ENCODE data around the gene HVCN1.

The HVCN1 gene

DNA sequence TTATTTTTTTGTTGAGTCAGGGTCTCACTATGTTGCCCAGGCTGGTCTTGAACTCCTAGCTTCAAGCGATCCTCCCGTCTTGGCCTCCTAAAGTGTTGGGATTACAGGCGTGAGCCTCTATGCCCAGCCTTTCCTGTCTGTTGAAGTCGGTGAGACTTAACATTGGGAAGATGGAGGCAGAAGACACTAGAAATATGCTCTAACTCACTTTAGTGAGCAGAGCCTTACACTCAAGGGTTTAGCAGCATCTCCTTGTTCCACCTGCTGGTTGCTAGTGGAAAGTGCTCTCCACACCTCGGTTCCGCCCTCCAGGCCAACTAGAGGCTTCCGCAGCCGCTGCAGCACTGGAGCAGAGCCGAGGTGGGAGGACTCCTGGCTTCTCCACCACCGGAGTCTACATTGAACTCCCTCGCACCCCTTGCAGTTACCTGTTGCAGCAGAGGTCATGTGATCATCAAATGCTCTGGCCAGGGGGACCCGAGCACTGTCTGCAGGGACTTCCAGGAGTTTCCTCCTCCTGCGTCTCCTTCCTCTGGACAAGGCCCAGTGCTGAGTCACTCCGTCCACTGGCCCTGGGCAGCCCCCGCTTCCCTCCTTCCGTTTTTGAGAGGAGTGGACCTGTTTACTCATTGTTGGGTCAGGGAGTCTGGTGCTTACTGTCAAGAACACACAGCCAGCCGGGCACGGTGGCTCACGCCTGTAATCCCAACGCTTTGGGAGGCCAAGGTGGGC is 9.4 kb upstream of the HVCN1 start:
- peak; percentile 40 for DNase-seq

DNA sequence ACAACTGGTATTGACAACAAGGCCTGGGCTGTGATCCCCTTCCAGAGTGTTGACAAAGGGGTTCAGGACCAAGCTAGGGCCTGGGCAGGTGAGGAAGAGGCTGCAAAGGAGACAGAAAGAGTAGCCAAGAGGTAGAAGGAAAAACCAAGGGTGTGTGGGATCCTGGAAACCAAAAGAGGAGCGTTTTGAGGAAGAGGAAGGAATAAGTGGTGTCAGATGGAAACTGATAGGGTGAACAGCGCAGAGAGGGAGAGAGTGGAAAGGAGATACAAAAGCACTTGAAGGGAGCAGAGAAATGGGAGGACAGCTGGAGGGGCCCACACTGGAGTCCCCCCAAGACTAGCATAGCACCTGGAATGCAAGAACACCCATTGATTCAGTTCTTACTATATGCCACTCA is 8.3 kb upstream of the HVCN1 start:
- no peak for DNase-seq

DNA sequence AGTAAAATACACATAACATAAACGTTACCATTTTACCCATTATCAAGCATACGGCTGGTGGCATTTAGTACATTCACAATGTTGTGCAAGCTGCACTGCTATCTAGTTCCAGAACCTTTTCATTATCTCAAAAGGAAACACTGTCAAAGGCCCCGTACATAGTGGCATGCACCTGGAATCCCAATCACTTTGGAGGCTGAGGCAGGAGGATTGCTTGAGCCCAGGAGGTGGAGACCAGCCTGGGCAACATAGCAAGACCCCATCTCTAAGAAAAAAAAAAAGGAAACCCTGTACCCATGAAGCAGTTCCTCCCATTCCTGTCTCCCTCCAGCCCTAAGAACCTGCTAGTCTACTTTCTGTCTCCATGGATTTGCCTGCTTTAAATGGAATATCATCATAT is 7.4 kb upstream of the HVCN1 start:
- DNase-seq, result no peak

DNA sequence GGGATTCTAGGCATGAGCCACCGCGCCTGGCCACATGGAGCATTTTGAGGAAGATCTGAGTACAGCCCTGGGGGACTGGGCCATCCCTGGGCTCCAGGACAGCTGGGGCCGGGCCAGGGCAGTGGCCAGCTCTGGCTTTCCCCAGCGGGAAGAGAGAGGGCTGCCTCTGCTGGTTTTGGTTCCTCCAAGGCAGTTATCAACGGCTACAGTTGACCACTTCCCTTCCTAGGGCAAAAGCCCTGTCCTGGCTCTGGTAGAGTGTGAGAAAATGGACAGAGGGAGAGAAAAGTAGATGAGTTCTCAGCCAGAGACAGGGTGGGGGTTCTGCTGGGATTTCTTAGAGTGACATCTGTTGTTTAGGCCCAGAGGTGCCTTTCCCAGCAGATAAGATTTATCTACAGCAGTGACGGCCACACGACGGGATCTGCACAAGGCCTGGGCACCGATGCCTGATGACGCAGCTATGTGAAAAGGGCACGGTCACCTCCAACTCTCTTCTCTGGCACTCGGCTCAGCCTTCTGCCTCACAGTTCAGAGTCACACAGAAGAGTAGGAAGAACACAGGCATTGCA is 5.5 kb upstream of the HVCN1 start:
- DNase-seq, result no peak

DNA sequence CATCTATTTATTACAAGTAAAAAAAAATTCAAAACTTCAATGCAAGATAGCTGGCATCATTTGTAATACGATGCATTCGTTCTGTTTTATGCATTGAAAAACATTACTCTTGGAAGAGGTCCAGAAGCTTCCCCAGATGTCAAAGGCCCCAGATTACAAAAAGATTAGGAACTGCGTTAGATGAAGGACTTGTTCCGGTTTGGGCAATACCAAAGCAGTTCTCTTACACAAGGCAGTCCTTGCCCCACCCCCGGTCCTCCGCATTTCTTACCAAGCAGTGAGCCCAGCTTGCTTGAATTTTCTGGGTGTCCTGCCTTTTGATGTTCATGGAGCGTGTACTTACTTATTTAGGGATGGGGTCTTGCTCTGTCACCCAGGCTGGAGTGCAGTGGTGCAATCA is 4.8 kb upstream of the HVCN1 start:
- no peak for DNase-seq

DNA sequence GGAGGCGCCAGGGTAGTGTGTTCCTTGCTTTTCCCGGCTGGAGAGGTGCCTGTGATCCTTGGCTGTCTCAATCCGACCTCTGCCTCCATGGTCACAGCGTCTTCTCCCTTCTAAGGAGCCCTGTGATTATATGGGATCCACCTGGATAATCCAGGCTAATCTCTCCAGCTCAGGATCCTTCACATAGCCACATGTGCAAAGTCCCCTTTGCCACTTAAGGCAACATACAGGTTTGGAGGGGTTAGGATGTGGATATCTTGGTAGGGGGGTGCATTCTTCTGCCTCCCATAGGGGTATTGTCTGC is 1.2 kb upstream of the HVCN1 start:
- no peak for DNase-seq

DNA sequence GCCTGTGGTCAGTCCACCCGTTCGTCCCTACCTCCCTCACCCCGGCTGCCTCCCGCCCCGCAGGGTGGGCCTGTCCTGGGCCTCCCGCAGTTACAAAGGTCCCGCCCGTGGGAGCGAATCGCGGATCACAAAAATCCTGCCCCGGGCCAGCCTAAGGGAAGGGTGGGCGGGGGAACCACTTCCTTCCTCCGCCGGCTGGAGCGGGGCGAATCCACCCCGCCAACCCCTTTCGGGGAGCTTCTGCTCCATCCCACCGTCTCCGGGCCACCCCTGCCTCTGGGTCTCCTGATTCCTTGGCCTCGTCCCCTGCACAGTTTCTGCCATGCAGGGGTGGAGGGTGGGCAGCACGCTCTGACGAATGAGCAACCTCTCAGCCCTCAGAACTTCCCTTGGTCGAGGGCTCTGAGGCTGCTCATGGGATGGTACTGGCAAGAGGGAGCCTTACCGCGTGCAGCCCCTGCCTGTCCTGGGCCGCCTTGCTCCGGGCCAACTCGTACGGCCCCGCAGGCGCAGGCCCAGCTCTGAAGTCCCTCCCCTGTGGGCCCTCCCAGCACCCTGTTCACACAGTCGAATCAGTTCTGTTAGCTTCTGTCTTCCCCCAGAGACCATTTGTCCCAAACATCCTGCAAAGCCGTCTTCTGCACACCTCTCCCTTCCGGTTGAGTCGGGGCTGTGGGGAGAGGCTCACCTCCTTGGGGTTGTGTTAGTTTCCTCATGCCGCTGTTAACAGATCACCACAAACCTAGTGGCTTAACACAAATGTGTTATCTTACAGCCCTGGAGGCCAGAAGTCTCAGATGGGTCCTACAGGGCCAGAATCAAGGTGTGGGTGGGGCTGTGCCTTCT is 589 bp upstream of the HVCN1 start:
- DNase-seq, result no peak

DNA sequence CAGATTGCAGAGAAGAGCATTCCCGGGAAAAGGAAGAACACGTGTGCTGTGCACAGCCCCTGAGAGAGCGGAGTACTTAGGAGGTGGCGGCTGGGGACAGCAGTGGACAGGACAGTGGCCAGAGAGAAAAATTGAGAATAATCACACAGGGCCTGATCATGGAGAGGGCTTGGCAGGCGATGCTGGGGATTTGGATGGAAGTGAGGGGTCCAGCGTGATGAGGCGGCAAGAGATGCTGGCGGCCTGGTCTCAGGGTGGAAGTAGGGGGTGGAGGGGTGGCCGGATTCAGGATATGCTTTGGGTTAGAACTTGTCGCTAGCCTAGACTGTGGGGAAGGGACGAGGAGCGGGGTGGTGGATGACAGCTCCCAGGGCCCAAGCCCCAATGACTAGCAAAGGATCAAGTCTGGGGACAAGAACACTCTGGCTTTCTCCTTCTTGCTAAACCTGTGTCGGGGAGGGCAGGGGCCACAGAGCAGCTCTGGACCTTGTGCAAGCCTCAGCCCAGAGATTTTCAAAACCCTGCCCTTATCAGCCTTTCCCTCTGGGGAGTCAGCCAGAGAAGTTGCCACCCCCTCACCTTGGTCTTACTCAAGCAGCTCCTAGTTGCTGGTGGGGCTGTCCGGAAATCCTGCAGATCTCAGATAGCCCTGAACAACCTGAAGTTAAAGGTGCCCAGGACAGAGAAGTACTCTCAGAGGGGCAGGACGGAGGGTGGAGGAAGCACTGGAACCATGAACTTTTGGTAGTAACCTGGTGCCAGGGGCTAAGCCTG is 1.3 kb downstream of the HVCN1 start:
- DNase-seq, result no peak

DNA sequence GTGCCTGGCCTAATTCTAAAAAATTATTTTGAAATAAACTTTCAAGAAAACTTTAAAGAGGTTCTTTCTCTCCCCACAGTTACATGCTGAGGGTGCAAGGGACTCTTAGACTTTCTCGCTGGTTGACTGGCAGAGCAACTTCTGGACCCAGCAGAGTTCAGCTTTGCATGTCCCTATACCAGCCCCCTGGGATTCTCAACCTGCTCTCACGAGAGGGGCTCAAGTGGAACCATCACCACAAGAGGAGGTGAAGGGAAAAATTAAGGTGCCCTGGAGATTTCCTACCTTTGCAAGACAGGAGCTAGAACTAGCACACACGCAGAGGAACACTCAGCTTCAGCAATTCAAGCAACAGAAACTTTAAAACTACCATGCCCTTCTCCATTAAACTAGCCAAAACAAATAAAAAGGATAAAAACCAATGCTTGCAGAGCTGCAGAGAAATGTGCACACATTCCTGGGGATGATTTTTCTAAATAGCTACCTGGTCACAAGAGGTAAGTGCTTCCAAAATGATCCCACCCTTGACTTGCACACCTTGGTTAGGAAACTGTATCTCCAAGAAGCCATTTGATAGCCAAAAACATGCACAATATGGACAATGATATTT is 2.5 kb downstream of the HVCN1 start:
- no peak for DNase-seq

DNA sequence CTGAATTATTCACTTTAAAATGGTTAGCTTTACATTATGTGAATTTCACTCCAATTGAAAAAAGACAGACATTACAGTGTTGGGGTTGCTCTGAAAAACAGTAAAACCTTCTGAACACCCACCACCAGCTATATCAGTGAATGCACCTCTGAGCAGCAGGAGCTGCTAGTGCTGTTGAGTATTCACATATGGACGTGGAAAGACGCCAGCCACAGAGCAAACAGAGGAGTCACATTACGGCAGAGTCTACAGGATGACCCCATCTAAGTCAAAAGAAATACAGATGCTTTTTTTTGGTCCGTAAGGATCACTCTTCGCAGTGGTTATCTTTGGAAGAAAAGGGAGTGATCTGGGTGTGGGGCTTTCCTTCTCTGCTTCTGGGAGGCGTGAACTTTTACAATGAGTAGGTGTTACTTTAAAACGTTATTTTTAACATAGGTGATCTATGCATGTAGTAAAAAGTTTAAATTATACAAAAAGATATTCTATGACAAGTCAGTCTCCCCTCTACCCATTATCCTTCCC is 4.5 kb downstream of the HVCN1 start:
- no peak for DNase-seq

DNA sequence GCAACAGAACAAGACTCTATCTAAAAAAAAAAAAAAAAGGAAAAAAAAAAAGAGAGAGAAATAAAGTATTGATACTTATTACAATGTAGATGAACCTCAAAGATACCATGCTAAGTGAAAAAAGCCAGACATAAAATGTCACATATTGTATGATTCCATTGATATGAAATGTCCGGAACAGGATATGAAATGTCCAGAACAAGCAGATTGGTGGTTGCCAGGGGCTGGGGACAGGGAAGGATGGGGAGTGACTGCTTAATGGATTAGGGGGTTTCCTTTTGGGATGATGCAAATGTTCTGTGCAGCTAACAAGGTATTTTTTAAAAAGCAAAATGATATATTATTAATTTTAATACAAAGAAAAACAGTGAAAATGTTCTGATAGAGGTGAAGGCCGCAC is 5.0 kb downstream of the HVCN1 start:
- DNase-seq, result no peak

DNA sequence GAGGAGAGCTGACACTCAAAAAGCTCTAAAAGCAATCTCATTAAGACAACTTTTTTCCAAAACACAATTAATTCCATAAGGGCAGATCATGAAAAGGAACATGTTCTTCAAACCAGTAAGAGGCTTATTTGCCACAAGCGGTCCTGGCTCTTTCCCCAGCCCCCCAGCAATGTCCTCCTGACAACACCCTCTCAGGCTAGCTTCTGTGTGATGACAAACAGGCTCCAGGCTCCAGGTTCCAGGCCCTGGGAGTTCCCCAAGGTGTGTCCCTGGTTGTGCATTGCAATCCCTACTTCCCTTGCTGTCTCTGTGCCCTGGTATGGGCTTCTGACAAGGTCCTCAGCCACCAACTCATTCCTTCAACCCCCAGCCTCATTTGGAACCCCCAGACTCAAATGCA is 8.9 kb downstream of the HVCN1 start:
- DNase-seq, result no peak

DNA sequence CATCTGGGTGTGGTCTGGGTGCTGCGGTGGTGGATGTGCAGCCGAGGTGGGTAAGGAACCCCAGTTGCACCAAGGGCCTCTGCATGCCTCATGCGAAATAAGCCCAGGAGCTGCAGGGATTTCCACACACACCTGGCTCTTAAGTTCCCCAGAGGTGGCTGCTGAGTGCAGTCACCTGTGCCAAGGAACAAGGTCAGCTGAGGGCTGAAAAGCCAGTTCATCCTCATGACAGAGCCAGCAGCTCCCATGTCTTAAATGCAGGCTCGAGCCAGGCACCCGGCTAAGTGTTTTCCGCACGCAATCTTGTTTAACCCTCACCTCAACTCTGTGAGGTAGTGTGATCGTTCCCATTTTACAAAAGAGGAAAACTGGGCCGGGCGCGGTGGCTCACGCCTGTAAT is 9.7 kb downstream of the HVCN1 start:
- DNase-seq, result no peak

DNA sequence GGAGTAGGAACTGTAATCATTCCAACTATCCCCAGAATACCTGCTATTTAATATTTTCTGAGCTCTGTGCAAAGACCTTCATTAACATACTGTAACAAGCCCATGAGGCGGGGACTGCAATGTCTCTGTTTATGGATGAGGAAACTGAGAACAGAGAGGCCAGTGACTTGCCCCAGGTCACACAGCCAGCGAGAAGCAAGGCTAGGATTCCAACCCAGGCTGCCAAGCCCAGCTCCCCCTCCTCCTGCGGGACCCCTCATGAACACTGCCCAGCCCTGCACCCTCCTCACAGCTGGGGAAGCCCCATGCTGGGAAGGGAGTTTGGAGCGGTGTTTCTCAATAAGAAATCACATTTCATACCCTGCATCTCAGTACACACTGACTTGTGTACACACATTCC is 10.9 kb downstream of the HVCN1 start:
- no peak for DNase-seq

DNA sequence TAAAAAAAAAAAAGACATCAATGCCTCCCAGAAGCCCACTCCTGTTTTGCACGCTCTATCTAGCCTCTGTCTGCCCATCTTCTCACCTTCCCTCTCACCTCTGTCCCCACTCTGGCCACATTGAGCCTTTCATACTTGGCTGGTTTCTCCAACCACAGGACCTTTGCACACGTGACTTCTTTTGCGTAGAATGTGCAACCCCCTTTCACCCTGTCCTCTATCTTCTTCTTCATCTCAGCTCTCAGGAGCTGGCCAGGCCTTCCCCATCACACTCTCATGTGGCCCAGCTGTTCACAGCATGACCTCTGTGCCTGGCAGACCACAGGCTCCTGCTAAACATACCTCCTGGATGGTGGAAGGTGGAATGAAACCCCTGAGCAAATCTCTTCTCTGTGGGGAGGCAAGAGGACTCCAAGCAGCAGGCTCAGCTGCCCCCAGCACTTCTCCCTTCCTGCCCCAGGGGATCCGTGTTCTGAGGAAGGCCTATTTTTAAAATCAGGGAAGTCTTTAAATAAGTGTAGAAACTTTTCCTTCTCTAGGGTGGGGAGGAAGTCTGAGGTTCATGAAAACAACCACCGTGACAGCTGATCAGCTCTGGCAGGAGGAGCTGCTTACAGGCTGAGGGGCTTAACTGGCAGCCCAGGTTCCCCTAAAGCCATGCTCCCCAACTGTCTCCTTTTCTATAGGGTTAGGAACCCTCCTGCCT is 11.6 kb downstream of the HVCN1 start:
- no peak for DNase-seq

DNA sequence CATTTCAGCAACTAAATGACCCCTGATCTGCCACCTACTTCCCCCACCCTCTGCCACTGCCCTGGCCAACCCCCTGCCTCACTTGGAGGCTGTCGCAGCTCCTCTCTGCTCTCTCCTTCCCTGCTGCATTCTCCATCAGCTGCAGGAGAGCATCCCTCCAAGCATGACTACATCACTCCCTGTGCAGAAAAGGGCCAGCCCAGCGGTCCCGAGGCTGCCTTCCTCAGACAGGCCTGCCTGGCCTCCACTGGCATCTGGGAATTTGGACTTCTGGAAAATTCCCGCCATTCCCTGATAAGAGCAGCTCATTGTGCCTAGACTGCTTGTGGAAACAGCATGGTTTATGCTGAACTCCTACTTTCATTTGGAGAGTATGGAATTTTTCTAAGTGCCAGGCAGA is 12.7 kb downstream of the HVCN1 start:
- DNase-seq, result no peak

DNA sequence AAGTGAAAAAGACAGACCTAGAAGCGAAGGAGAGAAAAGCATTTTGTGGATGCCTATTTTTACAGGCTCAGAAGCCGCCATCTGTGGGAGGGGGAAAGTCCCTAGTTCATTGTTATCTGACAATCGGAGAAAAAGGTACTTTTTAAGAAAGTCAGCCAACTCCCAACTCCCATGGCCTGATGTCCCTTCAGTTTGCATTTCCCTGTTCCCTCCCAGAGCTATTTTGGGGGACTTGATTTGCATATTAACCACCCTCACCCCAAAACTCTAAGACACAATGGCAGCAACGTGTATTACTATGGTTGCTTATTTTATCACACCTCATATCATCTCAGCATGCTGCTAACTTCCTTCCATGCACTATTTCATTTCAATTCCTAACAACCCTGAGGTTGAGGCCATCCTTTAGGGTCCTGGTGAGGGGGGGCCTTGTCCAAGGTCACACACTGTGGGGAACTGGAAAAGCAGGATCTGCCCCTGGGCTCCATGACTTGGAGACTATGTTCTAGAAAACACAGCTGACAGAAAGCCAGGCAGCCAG is 18.7 kb downstream of the HVCN1 start:
- DNase-seq, result no peak

DNA sequence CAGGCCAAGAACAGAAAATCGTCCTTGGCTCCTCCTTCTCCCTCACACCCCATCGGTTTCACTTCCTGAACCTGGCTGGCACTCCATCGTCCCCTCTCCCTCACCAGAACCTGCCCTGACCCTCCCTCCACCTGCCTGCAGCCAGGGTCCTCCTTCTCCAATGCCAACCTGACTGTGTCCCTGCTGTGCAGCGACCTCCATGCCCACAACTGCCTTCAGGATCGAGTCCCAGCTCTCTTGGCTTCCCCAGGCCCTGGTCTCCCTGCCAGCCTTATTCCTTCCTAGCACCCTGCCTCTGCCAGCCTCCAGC is 19.8 kb downstream of the HVCN1 start:
- no peak for DNase-seq

DNA sequence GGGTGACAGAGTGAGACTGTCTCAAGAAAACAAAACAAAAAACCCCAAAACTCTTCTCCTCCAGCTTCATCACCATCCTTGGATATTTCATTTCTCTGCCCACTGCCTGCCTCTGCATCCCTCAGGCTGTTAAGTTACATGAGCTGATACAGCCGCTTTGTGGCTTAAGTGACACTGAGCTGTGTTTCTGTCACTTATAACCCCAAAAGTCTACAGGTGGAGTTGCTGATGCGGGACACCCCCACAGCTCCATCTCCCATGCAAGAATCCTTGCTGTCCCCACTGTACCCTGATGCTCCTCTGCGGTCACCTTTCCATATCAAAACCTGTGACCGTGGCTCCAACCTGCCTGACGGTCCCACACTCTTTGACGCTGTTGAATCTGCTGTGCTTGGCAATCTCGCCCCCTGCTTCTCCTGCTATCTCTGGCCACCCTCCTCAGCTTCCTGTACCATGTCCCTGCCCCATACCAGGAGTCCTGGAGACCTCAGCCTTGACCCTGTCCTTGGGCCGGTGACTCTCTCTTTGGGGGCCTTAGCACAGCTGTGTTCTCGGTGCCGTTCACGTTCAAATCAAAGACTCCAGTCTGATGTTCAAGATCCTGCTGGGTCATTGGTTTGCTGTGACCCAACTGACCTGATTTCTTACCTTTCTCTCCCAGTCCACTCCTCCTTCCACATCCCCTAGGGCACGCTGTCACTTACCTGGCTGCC is 20.3 kb downstream of the HVCN1 start:
- DNase-seq, result no peak

DNA sequence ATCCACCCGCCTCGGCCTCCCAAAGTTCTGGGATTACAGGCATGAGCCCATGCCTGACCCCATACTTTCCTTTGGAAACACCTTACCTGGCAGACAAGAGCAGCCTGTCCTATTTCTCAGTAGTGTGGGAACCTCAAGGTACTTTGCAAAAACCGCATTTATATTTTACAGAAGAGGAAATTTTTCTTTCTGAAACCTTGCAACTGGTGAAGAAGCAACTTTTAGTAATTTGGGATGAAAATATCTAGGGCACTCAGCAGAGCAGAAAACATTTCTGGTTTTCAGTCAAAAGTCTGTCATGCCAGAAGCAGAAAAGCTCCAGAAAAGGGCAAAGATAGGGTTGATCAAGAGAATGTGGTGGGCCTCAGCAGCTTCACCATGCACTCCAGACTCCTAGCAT is 21.2 kb downstream of the HVCN1 start:
- DNase-seq, result no peak

DNA sequence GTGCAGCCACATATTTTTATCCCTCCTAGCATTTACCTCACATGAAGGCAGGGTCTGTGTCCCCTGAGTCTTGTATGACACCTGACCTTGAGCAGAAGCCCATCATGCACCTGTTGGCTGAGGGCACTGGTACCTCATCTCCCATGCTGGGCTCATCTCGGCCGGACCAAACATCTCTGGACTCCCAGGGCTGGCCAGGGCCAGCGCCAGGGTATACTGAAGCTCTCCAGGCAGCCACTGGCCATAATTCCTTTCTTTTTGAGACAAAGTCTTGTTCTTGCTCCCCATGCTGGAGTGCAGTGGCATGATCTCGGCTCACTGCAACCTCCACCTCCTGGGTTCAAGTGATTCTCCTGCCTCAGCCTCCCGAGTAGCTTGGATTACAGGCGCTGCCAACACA is 22.0 kb downstream of the HVCN1 start:
- no peak for DNase-seq
